ENCODE measurements around the gene MTAP. TPM values are rescaled to one million over a fixed set of nuclear protein-coding genes. Genes with fewer than 3 reads are reported as not detected.

MTAP gene
- total and polyA plus RNA-seq, 5 donors from 2014 or later: 8.2 to 22.5 (median 15.0) TPM

DNA sequence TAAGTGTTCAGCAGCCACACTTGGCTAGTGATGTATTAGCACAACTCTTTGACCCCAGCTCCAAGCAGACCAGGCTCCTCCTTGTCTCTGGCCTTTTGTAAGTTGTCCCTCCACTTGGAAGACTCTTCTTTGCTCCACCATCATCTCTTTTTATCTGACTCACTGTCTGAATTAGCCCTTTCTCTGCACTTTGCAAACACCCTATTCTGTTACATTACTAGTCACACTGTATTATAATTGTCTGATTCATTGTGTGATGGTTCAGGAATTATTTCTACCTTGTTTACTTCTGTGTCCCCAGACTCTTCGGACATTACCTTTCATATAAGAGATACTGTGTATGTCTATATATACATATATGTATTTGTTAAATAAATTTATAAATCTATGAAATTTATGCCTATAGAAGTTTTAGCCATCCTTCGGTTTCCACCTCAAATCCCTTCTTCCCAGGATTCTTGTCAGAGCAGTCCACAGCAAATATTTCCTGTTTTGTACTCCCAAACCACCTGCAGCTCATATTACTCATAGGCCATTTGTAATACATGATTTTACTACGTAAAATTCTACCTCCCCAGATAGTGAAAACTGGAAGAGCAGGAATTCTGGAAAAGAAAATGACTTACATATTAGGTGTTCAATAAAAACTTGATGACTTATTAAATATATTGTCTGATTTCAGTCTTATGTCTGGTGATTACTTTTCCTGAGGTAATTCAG lies 69.0 kb downstream of the MTAP start:
- Histone ChIP-seq H3K36me3 (ENCODE audit: control insufficient read depth, insufficient read depth, low read length) (no peaks in the 10 kb centered on the region), H3K27me3 (ENCODE audit: control insufficient read depth, insufficient read depth, low read length) (no peaks in the 10 kb centered on the region), H3K4me3 (ENCODE audit: low read depth, low read length) (no peak overlapping the region), H3K9me3 (ENCODE audit: control insufficient read depth in 2 of 2, low read length in 2 of 2) (no peaks in the 10 kb centered on the region), H3K27ac (ENCODE audit: insufficient read depth, low read length, poor library complexity, severe bottlenecking) (no peak overlapping the region), H3K4me1 (ENCODE audit: control insufficient read depth, insufficient read depth, low read length, poor library complexity, severe bottlenecking) (no peaks in the 10 kb centered on the region)
- Mint-ChIP-seq H3K27me3 (no peaks in the 10 kb centered on the region), H3K4me1 (peaks cover 0 to 5% (median 2%) of the 10 kb centered on the region in 4 donors), H3K9me3 (peaks cover 0 to 13% (median 3%) of the 10 kb centered on the region in 7 donors), H3K4me3 (no peak overlapping the region), H3K36me3 (peaks cover 39% of the 10 kb centered on the region), H3K27ac (no peak overlapping the region)
- ATAC-seq (ENCODE audit: low read depth in 2 of 2): no peak
- no peak for DNase-seq

GRCh38 chr9:21872696-21873095 lies 70.3 kb downstream of the MTAP start:
- Histone ChIP-seq H3K27ac (ENCODE audit: insufficient read depth, low read length, poor library complexity, severe bottlenecking) (no peak overlapping the region), H3K9me3 (ENCODE audit: control insufficient read depth in 2 of 2, low read length in 2 of 2) (peaks cover 0 to 1% of the 10 kb centered on the region in 2 experiments), H3K36me3 (ENCODE audit: control insufficient read depth, insufficient read depth, low read length) (no peaks in the 10 kb centered on the region), H3K4me1 (ENCODE audit: control insufficient read depth, insufficient read depth, low read length, poor library complexity, severe bottlenecking) (no peaks in the 10 kb centered on the region), H3K4me3 (ENCODE audit: low read depth, low read length) (no peak overlapping the region), H3K27me3 (ENCODE audit: control insufficient read depth, insufficient read depth, low read length) (no peaks in the 10 kb centered on the region)
- H3K27ac Mint-ChIP-seq: no peak overlapping the region
- H3K27me3 Mint-ChIP-seq: no peaks in the 10 kb centered on the region
- no peak for ATAC-seq (ENCODE audit: low read depth in 2 of 2)
- peaks cover 0 to 19% (median 4%) of the 10 kb centered on the region in 7 donors for H3K9me3 Mint-ChIP-seq
- H3K36me3 Mint-ChIP-seq: peaks cover 37% of the 10 kb centered on the region
- no peak for DNase-seq
- no peak overlapping the region for H3K4me3 Mint-ChIP-seq
- H3K4me1 Mint-ChIP-seq: peaks cover 0 to 15% (median 3%) of the 10 kb centered on the region in 4 donors

- Histone ChIP-seq H3K9me3 (ENCODE audit: control insufficient read depth in 2 of 2, low read length in 2 of 2) (peaks cover 0 to 1% of the 10 kb centered on the region in 2 experiments), H3K27me3 (ENCODE audit: control insufficient read depth, insufficient read depth, low read length) (no peaks in the 10 kb centered on the region), H3K36me3 (ENCODE audit: control insufficient read depth, insufficient read depth, low read length) (no peaks in the 10 kb centered on the region), H3K27ac (ENCODE audit: insufficient read depth, low read length, poor library complexity, severe bottlenecking) (no peak overlapping the region), H3K4me1 (ENCODE audit: control insufficient read depth, insufficient read depth, low read length, poor library complexity, severe bottlenecking) (no peaks in the 10 kb centered on the region), H3K4me3 (ENCODE audit: low read depth, low read length) (no peak overlapping the region)
- H3K27ac Mint-ChIP-seq: no peak overlapping the region
- H3K27me3 Mint-ChIP-seq: no peaks in the 10 kb centered on the region
- peaks cover 45% of the 10 kb centered on the region for H3K36me3 Mint-ChIP-seq
- H3K9me3 Mint-ChIP-seq: peaks cover 0 to 24% (median 4%) of the 10 kb centered on the region in 7 donors
- DNase-seq (no peak), ATAC-seq (ENCODE audit: low read depth in 2 of 2) (no peak)
- peaks cover 0 to 18% (median 3%) of the 10 kb centered on the region in 4 donors for H3K4me1 Mint-ChIP-seq
- H3K4me3 Mint-ChIP-seq: no peak overlapping the region
Observed at GRCh38 chr9:21873540-21874221, 71.2 kb downstream of the MTAP start.

- Mint-ChIP-seq H3K9me3 (peaks cover 0 to 35% (median 9%) of the 10 kb centered on the region in 7 donors), H3K27ac (no peak overlapping the region), H3K27me3 (no peaks in the 10 kb centered on the region), H3K4me1 (peaks cover 0 to 18% (median 4%) of the 10 kb centered on the region in 4 donors), H3K4me3 (no peak overlapping the region), H3K36me3 (peaks cover 55% of the 10 kb centered on the region)
- ATAC-seq (ENCODE audit: low read depth in 2 of 2): no peak
- Histone ChIP-seq H3K9me3 (ENCODE audit: control insufficient read depth in 2 of 2, low read length in 2 of 2) (peaks cover 0 to 4% of the 10 kb centered on the region in 2 experiments), H3K4me3 (ENCODE audit: low read depth, low read length) (no peak overlapping the region), H3K27ac (ENCODE audit: insufficient read depth, low read length, poor library complexity, severe bottlenecking) (no peak overlapping the region), H3K4me1 (ENCODE audit: control insufficient read depth, insufficient read depth, low read length, poor library complexity, severe bottlenecking) (no peaks in the 10 kb centered on the region), H3K27me3 (ENCODE audit: control insufficient read depth, insufficient read depth, low read length) (no peaks in the 10 kb centered on the region), H3K36me3 (ENCODE audit: control insufficient read depth, insufficient read depth, low read length) (peaks cover 3% of the 10 kb centered on the region)
- no peak for DNase-seq
Observed at GRCh38 chr9:21875893-21876292, 73.5 kb downstream of the MTAP start.

DNA sequence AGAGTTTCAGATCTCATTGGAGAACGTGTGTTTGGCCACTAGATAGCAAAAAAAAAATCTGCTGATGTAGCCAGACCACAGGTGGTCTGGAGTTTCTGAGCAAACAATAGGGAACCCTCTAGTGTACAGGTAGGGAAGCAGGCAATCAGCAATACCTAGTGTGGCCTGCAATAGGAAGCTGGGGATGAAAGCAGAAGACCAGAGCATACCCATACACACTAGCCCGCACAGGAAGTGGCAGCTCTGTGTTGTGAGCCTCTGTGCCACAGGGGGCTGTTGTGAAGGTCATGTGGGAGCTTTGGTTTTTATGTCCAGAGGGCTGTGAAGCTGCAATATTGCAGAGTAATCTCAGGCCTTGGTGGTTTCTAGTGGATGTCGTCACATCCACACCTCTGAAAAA lies 81.2 kb downstream of the MTAP start:
- no peaks in the 10 kb centered on the region for H3K27me3 ChIP-seq (ENCODE audit: control insufficient read depth, insufficient read depth, low read length)
- ATAC-seq (ENCODE audit: low read depth in 2 of 2): no peak
- H3K4me3 ChIP-seq (ENCODE audit: low read depth, low read length): no peak overlapping the region
- peaks cover 0 to 2% (median 0%) of the 10 kb centered on the region in 4 donors for H3K4me1 Mint-ChIP-seq
- H3K36me3 Mint-ChIP-seq: peaks cover 40% of the 10 kb centered on the region
- H3K27ac Mint-ChIP-seq: no peak overlapping the region
- DNase-seq: peak in 1 of 3 donors; percentile 15
- H3K27me3 Mint-ChIP-seq: no peaks in the 10 kb centered on the region
- H3K27ac ChIP-seq (ENCODE audit: insufficient read depth, low read length, poor library complexity, severe bottlenecking): no peak overlapping the region
- peaks cover 3 to 9% of the 10 kb centered on the region in 2 experiments for H3K9me3 ChIP-seq (ENCODE audit: control insufficient read depth in 2 of 2, low read length in 2 of 2)
- peaks cover 0 to 39% (median 16%) of the 10 kb centered on the region in 7 donors for H3K9me3 Mint-ChIP-seq
- H3K4me3 Mint-ChIP-seq: no peak overlapping the region
- H3K4me1 ChIP-seq (ENCODE audit: control insufficient read depth, insufficient read depth, low read length, poor library complexity, severe bottlenecking): no peaks in the 10 kb centered on the region
- peaks cover 3% of the 10 kb centered on the region for H3K36me3 ChIP-seq (ENCODE audit: control insufficient read depth, insufficient read depth, low read length)

- DNase-seq: no peak
Observed at GRCh38 chr9:21889673-21890072, 87.2 kb downstream of the MTAP start.

GRCh38 chr9:21890696-21891095 lies 88.3 kb downstream of the MTAP start:
- H3K27ac ChIP-seq (ENCODE audit: insufficient read depth, low read length, poor library complexity, severe bottlenecking): no peak overlapping the region
- Mint-ChIP-seq H3K4me3 (no peak overlapping the region), H3K9me3 (peaks cover 0 to 53% (median 23%) of the 10 kb centered on the region in 7 donors)

More at GRCh38 chr9:21889673-21890072, 87.2 kb downstream of the MTAP start:
- Histone ChIP-seq H3K9me3 (ENCODE audit: control insufficient read depth in 2 of 2, low read length in 2 of 2) (peaks cover 4 to 9% of the 10 kb centered on the region in 2 experiments), H3K27ac (ENCODE audit: insufficient read depth, low read length, poor library complexity, severe bottlenecking) (no peak overlapping the region), H3K4me1 (ENCODE audit: control insufficient read depth, insufficient read depth, low read length, poor library complexity, severe bottlenecking) (no peaks in the 10 kb centered on the region), H3K27me3 (ENCODE audit: control insufficient read depth, insufficient read depth, low read length) (no peaks in the 10 kb centered on the region), H3K4me3 (ENCODE audit: low read depth, low read length) (no peak overlapping the region), H3K36me3 (ENCODE audit: control insufficient read depth, insufficient read depth, low read length) (peaks cover 4% of the 10 kb centered on the region)
- no peak overlapping the region for H3K27ac Mint-ChIP-seq
- H3K9me3 Mint-ChIP-seq: peaks cover 0 to 50% (median 23%) of the 10 kb centered on the region in 7 donors
- H3K4me3 Mint-ChIP-seq: no peak overlapping the region
- ATAC-seq (ENCODE audit: low read depth in 2 of 2): no peak
- H3K36me3 Mint-ChIP-seq: peaks cover 46% of the 10 kb centered on the region
- H3K27me3 Mint-ChIP-seq: no peaks in the 10 kb centered on the region
- no peaks in the 10 kb centered on the region for H3K4me1 Mint-ChIP-seq

More at GRCh38 chr9:21890696-21891095, 88.3 kb downstream of the MTAP start:
- Histone ChIP-seq H3K36me3 (ENCODE audit: control insufficient read depth, insufficient read depth, low read length) (peaks cover 4% of the 10 kb centered on the region), H3K27me3 (ENCODE audit: control insufficient read depth, insufficient read depth, low read length) (no peaks in the 10 kb centered on the region), H3K4me3 (ENCODE audit: low read depth, low read length) (no peak overlapping the region), H3K9me3 (ENCODE audit: control insufficient read depth in 2 of 2, low read length in 2 of 2) (peaks cover 4 to 9% of the 10 kb centered on the region in 2 experiments), H3K4me1 (ENCODE audit: control insufficient read depth, insufficient read depth, low read length, poor library complexity, severe bottlenecking) (no peaks in the 10 kb centered on the region)
- DNase-seq (no peak), ATAC-seq (ENCODE audit: low read depth in 2 of 2) (no peak)
- no peaks in the 10 kb centered on the region for H3K27me3 Mint-ChIP-seq
- peaks cover 41% of the 10 kb centered on the region for H3K36me3 Mint-ChIP-seq
- no peak overlapping the region for H3K27ac Mint-ChIP-seq
- H3K4me1 Mint-ChIP-seq: no peaks in the 10 kb centered on the region
